Spleen (tissue), 11 donors: ENCODE data around the gene CNTNAP2. TPM values are rescaled to one million over a fixed set of nuclear protein-coding genes. Genes with fewer than 3 reads are reported as not detected.

ENCODE experiments used
- DNase-seq: peaks from one replicate; pipeline ENCODE4 v3.0.0-alpha.2; 2020
- H3K27ac ChIP-seq, 8 donors: fragments of 200-600 bp; sonication (generic) in 7 of 8; 1 replicate in 4 of 8; 2 replicates in 4 of 8; pipeline versions ENCODE4 v1.5.0 to v1.8.0; 2016 to 2021; ENCODE audit warnings: inconsistent platforms in 4 of 8, mild to moderate bottlenecking in 4 of 8, moderate library complexity in 1 of 8
- H3K27me3 ChIP-seq, 7 donors: fragments of 200-600 bp; sonication (generic) in 6 of 7; replicated peaks in 1 of 7; 1 replicate in 4 of 7; 2 replicates in 3 of 7; pipeline versions ENCODE4 v1.5.0 to v1.8.0; 2016 to 2021; ENCODE audit warnings: inconsistent platforms in 3 of 7, mild to moderate bottlenecking in 1 of 7
- H3K36me3 ChIP-seq, 6 donors: fragments of 200-600 bp; sonication (generic) in 5 of 6; 1 replicate in 4 of 6; 2 replicates in 2 of 6; pipeline versions ENCODE4 v1.5.0 to v1.8.0; 2016 to 2021; ENCODE audit warnings: inconsistent platforms in 2 of 6
- H3K4me1 ChIP-seq, 6 donors: fragments of 200-600 bp; sonication (generic) in 5 of 6; 1 replicate in 3 of 6; 2 replicates in 3 of 6; pipeline versions ENCODE4 v1.5.0 to v1.8.0; 2016 to 2021; ENCODE audit warnings: inconsistent platforms in 3 of 6
- H3K4me3 ChIP-seq, 8 donors: fragments of 200-600 bp; sonication (generic) in 7 of 8; 1 replicate in 4 of 8; 2 replicates in 4 of 8; pipeline versions ENCODE4 v1.5.0 to v1.8.0; 2016 to 2021; ENCODE audit warnings: inconsistent platforms in 4 of 8, mild to moderate bottlenecking in 4 of 8, moderate library complexity in 2 of 8
- H3K9me3 ChIP-seq, 8 donors: fragments of 200-600 bp; sonication (generic) in 7 of 8; 1 replicate in 4 of 8; 2 replicates in 4 of 8; pipeline versions ENCODE4 v1.5.0 to v1.8.0; 2016 to 2021; ENCODE audit warnings: inconsistent platforms in 4 of 8
- CTCF ChIP-seq, 11 experiments: fragments of 200-600 bp in 7 of 11; fragments of 450-650 bp in 4 of 11; sonication (generic) in 4 of 11; IDR thresholded peaks in 8 of 11; conservative IDR thresholded peaks in 3 of 11; 1 replicate in 7 of 11; 2 replicates in 4 of 11; pipeline versions ENCODE4 v1.4.0 to v1.8.0; 2016 to 2021; ENCODE audit warnings: antibody characterized with exemption in 11 of 11, inconsistent platforms in 4 of 11, mild to moderate bottlenecking in 1 of 11
- POLR2A ChIP-seq, 3 donors: fragments of 450-650 bp; IDR thresholded peaks; one replicate each; pipeline ENCODE4 v1.5.1; 2017; ENCODE audit warnings: antibody characterized with exemption in 3 of 3, mild to moderate bottlenecking in 1 of 3
- POLR2AphosphoS5 ChIP-seq, 3 donors: sonication (generic); formaldehyde crosslinking; IDR thresholded peaks; one replicate each; pipeline ENCODE4 v1.5.1; 2017; ENCODE audit warnings: antibody characterized with exemption in 3 of 3
- WGBS, 5 donors: extraction: QIAGEN DNeasy Blood & Tissue Kit in 3 of 5; methylation state at CpG; one replicate each; pipeline versions ENCODE4 v1.1.5 to v1.1.7; 2013 to 2018; 5-methylcytosine and 5-hydroxymethylcytosine counted together
- intact Hi-C: fragments of 100-400 bp; cut with DNase I; formaldehyde crosslinking; loops from one replicate; pipeline ENCODE4 v1.15.0; 2023; ENCODE audit warnings: low total_unique reads
- polyA plus RNA-seq, 3 donors: library from polyadenylated mRNA; stranded (reverse); fragments of 200-250 nt; gene quantifications; one replicate each; pipeline ENCODE4 v1.2.1, GENCODE V29; 2013
- total RNA-seq, 7 donors: library from RNA; depleted of rRNA in 3 of 7; stranded (reverse); fragments of >200 nt in 3 of 7; fragmentation: NEBNext Ultra II Directional in 4 of 7; extraction: Animal tissue kit (Norgen Biotek cat#: 25700) in 4 of 7; gene quantifications; one replicate each; pipeline versions ENCODE4 v1.1.0 to v1.2.1, GENCODE V29; 2016 to 2021
- donor health status: healthy with polysubstance abuse.
- donor health status: DM: no; HTN: no; CAD: no; lungs with moderate emphysema.
- donor health status: DM: no; HTN: no; CAD: no.
- donor health status: Bipolar disorder and iron deficiency.
- donor health status: healthy.
- donor health status: DM: no; HTN: no; CAD: no.
- donor health status: DM: yes; HTN: yes; CAD: no.

The CNTNAP2 gene
- total and polyA plus RNA-seq, 10 donors, result 0.13 to 2.0 (median 0.82) TPM

DNA sequence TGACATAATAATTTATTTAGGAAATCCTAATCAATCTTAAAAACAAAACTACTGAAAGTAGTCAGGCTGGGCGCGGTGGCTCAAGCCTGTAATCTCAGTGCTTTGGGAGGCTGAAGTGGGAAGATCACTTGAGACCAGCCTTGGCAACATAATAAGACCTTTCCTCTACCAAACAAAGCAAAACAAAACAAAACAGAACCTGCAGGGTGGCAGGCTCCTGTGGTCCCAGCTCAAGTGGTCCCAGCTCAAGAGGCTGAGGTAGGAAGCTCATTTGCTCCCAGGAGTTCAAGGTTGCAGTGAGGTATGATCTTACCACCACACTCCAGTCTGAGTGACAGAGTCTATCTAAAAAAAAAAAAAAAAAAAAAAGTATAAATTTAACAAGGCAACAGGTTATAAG, 748.0 kb downstream of the CNTNAP2 start:
- Histone ChIP-seq H3K9me3 (peaks cover 0 to 7% (median 0%) of the 10 kb centered on the region in 8 donors), H3K27ac (no peak overlapping the region), H3K36me3 (no peaks in the 10 kb centered on the region), H3K4me1 (no peaks in the 10 kb centered on the region), H3K4me3 (no peak overlapping the region), H3K27me3 (no peaks in the 10 kb centered on the region)
- 86 to 98% (median 88%) methylated on average over 2 of the region's 2 CpGs for WGBS, 5 donors
- no peak for DNase-seq
- no peak for TF ChIP-seq CTCF (IDR thresholded peaks at IDR 0.05 in 8 of 11, conservative IDR thresholded peaks at IDR 0.05 in 3 of 11)
- TF ChIP-seq POLR2A (IDR thresholded peaks at IDR 0.05), result no peak
- intact Hi-C loops, result no loop called here

GRCh38 chr7:146865696-146866095, 749.1 kb downstream of the CNTNAP2 start:
- TF ChIP-seq POLR2AphosphoS5 (IDR thresholded peaks at IDR 0.05) (no peak), CTCF (IDR thresholded peaks at IDR 0.05 in 8 of 11, conservative IDR thresholded peaks at IDR 0.05 in 3 of 11) (no peak), POLR2A (IDR thresholded peaks at IDR 0.05) (no peak)
- intact Hi-C loops, result no loop called here
- no peaks in the 10 kb centered on the region for H3K4me1 ChIP-seq
- 59 to 87% (median 74%) methylated on average over 2 of the region's 2 CpGs for WGBS, 5 donors
- no peaks in the 10 kb centered on the region for H3K36me3 ChIP-seq
- H3K27me3 ChIP-seq, result no peaks in the 10 kb centered on the region
- H3K4me3 ChIP-seq, result no peak overlapping the region
- no peak overlapping the region for H3K27ac ChIP-seq
- DNase-seq, result no peak
- H3K9me3 ChIP-seq, result peaks cover 0 to 7% (median 0%) of the 10 kb centered on the region in 8 donors

- no peak for DNase-seq
- no peaks in the 10 kb centered on the region for H3K36me3 ChIP-seq
- 69 to 79% (median 73%) methylated on average over 4 of the region's 4 CpGs for WGBS, 5 donors
- H3K27me3 ChIP-seq, result no peaks in the 10 kb centered on the region
- TF ChIP-seq POLR2A (IDR thresholded peaks at IDR 0.05), result no peak
- no peak for TF ChIP-seq CTCF (IDR thresholded peaks at IDR 0.05 in 8 of 11, conservative IDR thresholded peaks at IDR 0.05 in 3 of 11)
- TF ChIP-seq POLR2AphosphoS5 (IDR thresholded peaks at IDR 0.05), result no peak
- no peak overlapping the region for H3K27ac ChIP-seq
- no peaks in the 10 kb centered on the region for H3K4me1 ChIP-seq
- no peak overlapping the region for H3K4me3 ChIP-seq
- peaks cover 0 to 9% (median 0%) of the 10 kb centered on the region in 8 donors for H3K9me3 ChIP-seq
- intact Hi-C loops, result no loop called here
These were observed 758.1 kb downstream of the CNTNAP2 start for GRCh38 chr7:146874722-146875121.

- H3K27ac ChIP-seq, result no peak overlapping the region
- H3K27me3 ChIP-seq, result no peaks in the 10 kb centered on the region
- no peaks in the 10 kb centered on the region for H3K4me1 ChIP-seq
- no peaks in the 10 kb centered on the region for H3K36me3 ChIP-seq
- intact Hi-C loops, result no loop called here
- TF ChIP-seq POLR2AphosphoS5 (IDR thresholded peaks at IDR 0.05) (no peak), CTCF (IDR thresholded peaks at IDR 0.05 in 8 of 11, conservative IDR thresholded peaks at IDR 0.05 in 3 of 11) (no peak), POLR2A (IDR thresholded peaks at IDR 0.05) (no peak)
- 65 to 75% (median 70%) methylated on average over 3 of the region's 3 CpGs for WGBS, 5 donors
- H3K4me3 ChIP-seq, result no peak overlapping the region
- no peak for DNase-seq
- H3K9me3 ChIP-seq, result peaks cover 0 to 10% (median 0%) of the 10 kb centered on the region in 8 donors
These were observed 758.7 kb downstream of the CNTNAP2 start for GRCh38 chr7:146875237-146875785.
